ENCODE measurements around the gene CRYBB1.

The CRYBB1 gene

DNA sequence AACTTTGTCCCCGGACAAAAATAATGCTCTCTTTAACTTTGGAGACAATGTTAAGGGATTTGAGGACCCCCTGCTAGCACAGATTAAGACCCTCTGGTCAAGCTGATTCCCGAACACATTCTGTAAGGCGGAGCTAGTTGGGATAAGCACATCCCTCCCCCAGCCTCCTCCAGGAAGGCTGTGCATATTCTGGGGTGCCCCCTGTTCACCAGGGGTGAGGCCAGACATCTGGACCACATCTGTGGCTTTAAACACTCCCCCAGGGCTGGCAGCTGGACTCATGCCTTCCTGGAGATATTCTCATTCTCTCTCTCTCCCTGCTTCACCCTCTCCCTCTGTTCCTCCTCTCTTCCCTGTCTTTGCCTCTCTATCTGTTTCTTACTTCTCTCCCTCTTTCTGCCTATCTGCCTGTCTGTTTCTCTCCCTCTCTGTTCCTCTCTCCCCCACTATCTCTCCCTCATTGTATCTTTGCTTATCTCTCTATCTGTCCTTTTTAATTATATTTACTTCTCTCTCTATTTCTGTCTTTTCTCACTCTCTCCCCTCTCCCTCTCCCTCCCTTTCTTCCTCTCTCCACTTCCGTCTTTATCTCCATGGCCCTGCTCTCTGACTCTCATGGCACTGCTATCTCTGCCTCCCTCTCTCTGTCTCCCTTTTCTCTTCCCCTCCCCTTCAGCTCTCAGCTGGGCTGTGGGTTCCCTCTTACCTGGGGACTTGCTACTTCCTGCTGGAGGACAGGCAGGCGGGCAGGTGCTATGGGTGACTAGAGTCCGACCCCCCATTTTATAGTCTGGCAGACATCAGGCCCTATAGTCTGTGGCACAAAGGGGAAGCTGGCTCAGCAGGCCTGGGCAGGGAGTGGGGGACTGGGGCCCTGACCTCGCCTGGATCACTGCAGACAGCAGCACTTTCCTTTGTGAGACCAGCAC, at the start of gene CRYBB1:
Gene CRYBB1, minus strand, starts transcription at position 757 of the 929 bp plus-strand sequence. CDS start 1,708 bp downstream, outside the sequence.
- no peak for DNase-seq (ENCODE audit: low read depth, low spot score)

DNA sequence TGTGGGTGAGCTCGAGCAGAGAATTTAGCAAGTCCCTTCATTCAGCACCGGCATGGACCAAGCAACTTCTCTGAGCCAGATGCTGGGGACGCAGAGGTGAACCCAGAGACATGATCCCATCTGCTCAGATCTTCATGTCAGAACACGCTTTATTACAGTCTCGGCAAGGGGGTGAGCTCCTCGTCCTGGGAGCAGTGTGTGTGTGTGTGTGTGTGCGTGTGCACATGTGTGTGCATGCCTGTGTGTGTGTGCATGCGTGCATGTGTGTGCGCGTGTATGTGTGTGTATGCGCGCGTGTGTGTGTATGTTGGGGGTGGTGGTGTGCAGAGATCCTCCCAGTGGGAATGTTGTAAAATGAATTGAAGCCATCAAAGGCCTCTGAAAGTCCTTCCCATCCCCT, 49.3 kb upstream of the CRYBB1 start:
- DNase-seq (ENCODE audit: low read depth, low spot score), result no peak

DNA sequence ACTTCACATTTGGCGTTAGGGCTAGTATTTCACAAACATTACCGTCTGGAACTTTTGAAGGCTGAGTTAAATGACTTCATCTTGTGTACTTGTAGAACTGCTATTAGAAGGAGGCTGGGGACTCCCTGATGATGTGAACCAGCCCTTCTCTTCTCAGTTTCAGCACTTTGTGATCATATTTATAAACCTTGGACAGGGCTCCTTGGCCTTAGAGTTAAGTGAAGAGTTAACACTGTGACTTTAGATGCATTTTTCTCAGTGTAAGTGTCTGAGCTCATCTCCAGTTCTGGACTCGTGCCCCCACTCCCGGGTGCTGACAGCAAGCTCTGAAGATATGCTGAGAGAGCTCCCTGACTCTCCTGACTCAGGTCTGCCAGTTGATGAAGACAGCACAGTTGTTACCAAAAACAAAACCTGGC, 48.0 kb upstream of the CRYBB1 start:
- DNase-seq (ENCODE audit: low read depth, low spot score), result no peak

DNA sequence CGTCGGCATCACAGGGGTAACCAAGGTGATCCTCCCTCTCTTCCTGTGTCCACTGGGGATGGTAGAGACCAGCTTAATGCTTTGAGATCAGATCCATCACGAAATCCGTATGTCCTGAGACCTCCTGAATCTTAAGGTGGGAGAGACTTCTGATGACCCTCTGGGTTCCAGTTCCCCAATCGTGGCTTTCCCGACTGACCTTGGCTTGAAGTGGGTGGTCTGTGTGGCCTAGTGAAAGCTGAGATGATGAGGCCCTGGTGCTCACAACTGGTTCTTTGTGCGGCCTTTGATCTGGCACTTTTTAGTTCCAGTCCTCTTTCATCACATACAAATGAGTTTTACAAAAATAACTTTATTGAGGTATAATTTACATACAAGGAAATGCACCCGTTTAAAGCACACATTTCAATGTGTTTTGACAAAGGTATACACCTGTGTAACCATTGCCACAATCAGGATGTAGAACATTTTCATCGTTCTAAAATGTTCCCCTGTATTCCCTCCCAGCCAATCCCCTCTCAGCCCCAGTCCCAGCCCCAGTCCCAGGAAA, 45.6 kb upstream of the CRYBB1 start:
- DNase-seq (ENCODE audit: low read depth, low spot score), result no peak

DNA sequence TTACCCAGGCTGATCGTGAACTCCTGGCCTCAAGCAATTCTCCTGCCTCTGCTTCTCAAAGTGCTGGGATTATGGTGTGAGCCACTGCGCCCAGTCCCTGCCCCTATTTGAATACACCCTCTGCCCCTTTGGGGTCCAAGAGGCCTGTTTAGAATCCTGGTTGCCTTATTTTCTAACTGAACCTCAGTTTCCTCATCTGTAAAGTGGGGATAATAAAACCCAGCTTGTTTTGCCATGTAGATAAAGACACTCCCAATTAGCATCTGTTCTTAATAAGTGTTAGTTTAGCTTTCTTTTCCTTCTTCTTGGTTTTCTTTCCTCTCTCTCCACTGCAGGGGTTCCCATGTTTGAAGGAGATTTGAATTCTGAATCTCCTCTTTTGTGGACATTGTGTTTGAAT, 44.3 kb upstream of the CRYBB1 start:
- DNase-seq (ENCODE audit: low read depth, low spot score), result no peak

DNA sequence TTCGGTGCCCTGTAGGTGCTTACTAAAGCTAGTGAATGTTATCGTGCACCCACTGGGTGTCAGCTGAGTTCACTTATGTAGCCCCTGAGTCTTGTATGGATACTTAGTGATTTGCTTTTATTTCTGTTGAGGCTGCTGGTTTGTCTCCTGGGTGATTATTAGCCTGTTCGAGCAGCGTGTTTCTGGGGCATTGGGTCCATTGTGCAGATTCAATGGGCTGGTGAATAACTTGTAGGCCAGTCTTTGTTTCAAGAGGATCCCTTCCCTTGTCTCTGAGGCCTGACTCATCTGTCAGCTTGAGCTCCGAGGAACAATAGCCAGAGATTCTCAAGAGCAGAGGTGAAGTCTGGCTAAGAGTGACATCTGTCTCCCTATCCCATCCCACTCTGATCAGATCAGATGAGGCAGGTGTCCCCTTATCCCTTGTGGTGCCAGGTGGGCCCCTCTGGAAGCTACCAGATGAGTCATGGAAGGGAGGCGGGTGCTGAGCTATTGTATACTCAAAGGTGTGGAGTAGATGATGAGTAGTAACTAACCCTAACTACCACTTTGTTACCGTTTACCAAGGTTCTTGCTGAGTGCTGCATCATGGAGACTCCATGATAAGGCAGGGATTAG, 43.2 kb upstream of the CRYBB1 start:
- DNase-seq (ENCODE audit: low read depth, low spot score), result no peak

DNA sequence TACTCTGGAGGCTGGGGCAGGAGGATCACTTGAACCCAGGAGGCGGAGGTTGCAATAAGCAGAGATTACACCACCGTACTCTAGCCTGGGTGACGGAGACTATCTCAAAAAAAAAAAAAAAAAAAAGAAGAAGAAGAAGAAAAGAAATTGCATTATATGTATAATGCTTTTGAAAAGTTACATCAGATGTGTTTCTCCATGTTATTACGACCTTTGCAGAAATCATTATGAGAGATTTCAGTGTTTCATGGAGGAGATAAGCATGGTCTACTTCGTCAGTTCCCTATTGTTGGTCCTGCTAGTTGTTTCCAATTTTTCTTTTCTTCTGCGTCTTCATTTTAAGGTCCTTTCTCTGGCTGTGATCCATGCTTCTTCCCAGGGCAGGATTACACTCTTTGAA, 42.5 kb upstream of the CRYBB1 start:
- DNase-seq (ENCODE audit: low read depth, low spot score), result no peak

DNA sequence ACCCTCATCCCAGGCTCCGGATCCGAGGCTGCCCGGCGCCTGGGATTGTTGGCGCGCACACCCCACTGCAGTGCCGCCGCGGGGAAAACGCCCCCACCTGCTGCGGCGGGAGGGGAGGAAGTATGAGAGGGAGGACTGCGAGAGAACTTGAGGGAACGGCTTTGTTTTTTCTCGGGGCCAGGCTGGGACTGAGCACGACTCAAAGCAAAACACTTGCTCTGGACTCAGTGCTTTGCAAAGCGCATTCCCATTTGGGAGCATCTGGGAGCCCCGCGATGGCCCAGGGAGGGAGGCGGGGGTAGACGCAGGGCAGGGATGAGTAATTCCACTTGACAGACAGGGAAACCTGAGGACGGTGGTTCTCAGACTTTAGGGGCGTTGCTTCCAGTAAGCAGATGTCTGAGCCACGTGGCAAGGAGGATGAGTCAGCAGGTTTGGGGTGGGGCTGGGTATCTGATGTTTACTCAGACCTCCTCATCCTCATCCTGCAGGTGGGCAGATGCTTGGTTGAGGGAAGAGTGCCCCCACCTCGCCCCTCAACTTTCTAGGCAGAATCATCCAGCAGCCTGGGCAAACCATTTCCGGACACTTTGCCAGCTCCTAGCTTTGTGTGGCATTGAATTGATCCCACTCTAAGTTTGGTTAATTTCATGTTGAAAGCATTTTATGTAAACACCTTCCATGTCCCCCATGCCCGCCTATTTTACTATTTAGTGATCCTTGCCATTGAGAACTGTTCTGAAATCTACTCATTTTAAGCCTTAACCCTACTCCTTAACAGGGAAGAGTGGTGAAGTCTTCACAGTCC, 41.0 kb upstream of the CRYBB1 start:
- DNase-seq (ENCODE audit: low read depth, low spot score), result no peak

DNA sequence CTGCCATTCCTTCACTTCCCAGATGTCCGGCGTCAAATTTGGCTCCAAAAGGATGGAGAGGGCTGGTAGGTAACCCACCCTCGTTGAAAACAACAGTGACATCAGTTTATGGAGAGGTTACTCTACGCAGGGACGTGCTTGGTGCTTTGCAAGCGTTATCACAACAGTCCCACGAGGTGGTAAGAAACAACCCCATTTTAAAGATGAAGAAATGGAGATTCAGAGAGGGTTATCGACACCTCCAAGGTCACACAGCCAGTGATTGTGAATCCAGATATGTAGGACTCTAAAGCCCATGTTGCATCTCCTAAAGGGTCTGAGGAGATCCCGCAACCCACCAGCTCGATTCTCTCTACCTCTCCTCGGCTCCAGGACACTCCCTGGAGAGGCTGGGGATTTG, 40.3 kb upstream of the CRYBB1 start:
- no peak for DNase-seq (ENCODE audit: low read depth, low spot score)

DNA sequence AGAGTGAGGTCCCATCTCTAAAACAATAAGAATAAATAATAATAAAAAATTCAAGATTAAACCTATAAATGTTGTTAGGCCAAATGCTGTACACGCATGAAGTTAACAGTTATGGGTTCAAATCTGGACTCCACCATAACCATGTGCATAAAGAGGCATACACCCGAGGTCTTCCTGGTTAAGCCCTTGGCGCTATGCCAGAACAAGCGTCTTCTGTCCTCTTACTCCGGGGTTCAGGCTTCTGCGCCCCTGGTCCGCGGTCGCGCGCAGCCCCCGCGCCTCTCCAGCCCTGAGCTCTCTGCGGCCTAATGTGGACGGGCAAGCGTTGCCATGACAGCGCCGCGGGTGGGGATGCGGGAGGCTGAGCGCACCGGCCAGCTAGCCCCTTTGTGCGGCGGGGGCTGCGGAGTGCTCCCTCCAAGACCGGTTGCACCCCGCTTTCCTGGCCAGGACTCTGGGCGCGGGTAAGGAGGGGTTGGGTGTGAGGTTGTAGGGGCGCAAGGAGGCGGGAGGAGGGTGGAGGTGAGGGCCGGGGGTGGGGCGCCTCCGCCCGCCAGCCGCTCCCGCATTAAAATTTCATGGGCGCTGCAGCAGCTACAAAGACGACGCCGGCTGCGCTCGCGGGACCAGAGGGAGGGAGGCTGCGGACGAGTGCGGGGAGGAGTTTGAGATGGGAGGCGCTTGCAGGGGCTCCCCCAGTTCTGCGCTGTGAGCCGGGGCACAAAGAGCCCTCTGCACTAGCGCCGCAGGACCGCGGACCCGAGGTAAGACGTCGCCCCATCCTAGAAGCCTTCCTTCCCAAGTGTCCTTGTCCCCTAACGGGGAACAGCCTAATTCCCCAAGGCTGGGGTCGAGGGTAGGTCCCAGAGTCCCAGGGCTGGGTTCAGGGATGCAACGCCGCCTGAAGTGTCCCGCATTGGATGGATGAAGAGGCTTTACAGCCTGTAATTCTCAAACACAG, 39.3 kb upstream of the CRYBB1 start, which contains the start of gene MIAT:
Gene MIAT, plus strand, starts transcription at position 698 of the 961 bp plus-strand sequence.
- DNase-seq (ENCODE audit: low read depth, low spot score), result no peak

DNA sequence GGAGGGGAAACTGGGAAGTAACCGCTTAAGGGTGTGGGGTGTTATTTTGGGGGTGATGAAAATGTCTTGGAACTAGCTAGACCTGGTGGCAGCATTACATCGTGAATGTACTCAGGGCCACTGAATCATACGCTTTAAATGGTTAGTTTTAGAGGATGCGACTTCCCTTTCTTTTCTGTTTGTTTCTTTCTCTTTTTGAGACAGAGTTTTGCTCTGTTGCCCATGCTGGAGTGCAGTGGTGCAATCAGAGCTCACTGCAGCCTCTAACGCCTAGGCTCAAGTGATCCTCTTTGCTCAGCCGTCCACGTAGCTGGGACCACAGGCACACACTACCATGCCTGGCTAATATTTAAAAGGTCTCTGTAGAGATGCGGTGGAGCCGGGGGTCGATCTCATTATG, 34.0 kb upstream of the CRYBB1 start:
- no peak for DNase-seq (ENCODE audit: low read depth, low spot score)

DNA sequence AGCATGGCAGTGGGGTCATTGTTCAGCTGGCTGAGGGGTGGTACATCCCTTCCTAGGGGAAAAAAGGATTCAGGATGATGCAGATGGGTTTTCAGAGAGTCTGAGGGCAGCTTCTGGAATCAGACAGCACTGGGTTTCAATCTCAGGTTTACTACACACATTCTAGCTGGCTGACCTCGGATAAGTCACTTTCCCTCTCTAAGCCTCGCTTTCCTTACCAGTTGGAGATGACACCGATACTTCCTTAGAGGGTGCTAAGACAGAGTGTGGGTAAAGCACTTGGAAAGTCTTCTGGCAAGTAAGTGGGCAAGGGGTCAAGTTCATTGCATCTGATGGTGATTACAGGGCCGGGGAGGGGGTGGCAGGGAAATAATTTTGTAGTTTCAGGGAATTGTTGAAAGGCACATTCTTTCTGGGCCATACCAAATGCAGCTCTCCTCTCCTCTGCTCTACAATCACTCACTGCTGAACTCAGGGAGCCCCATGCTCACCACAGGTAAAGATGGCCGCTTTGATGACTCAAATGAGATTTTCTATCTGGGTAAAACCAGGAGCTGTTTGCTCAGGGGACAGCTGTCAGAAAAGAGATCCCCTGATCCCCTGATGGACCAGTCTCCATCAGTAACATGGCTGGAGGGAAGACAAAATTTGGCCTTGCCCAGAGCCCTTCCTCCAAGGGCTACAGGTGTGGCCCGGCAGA, 33.0 kb upstream of the CRYBB1 start:
- no peak for DNase-seq (ENCODE audit: low read depth, low spot score)

DNA sequence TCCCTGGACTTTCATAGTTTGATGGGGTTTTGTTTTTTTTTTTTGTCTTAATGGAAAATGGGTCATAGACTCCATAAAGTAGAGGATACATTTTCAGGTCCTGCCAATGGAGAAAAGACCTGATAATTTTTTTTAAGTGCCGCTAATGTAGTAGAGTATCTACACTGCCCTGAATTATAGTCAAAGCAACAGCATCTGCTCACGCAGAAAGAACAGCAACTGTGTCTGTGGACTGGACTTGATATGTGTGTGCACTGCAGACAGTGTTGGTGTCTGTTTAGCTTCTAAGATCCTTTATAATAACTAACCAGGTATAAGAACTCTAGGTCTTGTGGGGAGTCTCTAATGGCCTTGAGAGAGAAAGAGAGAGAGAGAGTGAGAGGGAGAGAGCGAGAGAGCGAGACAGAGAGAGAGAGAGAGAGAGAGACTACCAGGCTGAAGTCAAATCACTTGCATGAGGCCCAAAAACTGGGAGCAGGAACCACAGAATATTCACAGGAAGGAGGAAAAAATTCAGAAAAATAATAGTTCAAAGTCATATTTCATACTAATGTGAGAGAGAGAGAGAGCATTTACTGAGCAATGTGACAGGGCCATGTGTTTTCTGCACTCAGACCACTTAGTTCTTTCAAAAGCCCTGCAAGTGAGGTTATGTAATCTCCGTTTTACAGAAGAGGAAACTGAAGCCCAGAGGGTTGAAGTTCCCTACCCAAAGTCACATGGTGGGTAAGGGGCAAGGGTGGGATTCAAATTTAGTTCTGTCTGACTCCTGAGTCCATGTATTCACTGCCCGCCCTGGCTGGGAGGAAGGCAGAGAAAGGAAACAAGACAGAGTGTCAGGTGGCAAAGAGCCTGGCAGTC, 30.9 kb upstream of the CRYBB1 start:
- no peak for DNase-seq (ENCODE audit: low read depth, low spot score)

DNA sequence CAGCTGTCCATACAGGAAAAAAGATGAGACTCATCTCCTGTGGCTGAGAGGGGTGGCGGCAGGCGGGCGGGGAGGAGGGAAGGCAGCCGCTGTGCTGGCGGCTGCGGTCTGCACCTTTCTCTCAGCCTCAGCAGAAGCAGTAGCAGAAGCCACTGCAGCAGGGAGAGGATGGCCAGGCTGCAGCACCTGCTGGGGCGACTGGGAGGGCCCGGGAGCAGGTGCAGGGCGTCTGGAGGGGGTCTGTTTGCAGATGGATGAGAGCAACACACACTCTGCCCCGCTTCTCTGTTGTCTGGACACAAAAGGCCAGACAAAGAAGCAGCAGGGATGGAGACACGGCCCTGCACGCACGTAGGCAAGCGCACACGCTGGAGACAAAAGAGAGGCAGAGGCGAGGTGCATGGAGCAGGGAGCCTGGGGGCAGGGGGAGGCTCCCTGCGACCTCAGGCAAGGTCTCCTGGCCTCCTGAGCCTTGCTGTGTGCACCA, 30.2 kb upstream of the CRYBB1 start:
- DNase-seq (ENCODE audit: low read depth, low spot score), result no peak

DNA sequence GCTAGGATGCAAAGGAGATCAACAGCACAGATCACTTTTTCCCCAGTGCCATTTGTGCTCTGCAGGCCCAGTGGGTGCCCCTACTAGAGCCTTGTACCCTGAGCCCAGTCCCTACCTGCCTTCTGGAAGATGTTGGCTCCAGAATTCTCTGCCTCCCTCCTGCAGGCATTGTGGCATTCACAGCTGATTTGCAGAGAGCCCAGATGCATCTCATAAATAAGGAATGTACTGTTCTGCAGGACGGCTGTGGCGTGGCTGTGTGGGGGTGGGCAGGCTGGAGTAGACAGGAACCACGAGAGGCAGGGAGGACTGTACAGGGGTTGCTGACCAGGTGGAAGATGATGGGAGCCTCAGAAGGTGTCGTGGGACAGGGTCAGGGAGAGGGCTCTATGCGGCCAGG, 28.3 kb upstream of the CRYBB1 start:
- no peak for DNase-seq (ENCODE audit: low read depth, low spot score)

DNA sequence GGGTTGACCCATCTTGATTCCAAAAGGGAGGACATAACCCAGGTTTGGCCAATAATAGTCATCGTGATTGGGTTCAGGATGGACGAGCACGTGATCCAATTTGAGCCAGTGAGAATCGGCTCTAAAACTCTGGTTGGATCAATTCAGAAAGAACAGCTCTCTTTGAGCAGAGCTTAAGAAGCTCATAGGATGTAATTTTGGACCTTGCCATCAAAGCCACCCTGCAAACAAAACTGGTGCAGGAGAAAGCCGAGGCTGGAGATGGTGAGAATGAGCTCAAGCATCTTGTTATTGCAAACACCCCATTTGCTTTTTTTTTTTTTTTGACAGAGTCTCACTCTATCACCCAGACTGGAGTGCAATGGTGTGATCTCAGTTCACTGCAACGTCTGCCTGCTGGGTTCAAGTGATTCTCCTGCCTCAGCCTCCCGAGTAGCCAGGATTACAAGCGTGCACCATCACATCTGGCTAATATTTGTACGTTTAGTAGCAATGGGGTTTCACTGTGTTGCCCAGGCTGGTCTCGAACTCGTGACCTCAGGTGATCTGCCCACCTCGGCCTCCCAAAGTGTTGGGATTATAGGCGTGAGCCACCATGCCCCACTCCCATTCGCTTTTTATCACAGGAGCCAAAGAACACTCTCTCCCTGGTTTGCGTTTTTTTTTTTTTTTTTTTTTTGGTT, 25.7 kb upstream of the CRYBB1 start:
- DNase-seq (ENCODE audit: low read depth, low spot score), result no peak

DNA sequence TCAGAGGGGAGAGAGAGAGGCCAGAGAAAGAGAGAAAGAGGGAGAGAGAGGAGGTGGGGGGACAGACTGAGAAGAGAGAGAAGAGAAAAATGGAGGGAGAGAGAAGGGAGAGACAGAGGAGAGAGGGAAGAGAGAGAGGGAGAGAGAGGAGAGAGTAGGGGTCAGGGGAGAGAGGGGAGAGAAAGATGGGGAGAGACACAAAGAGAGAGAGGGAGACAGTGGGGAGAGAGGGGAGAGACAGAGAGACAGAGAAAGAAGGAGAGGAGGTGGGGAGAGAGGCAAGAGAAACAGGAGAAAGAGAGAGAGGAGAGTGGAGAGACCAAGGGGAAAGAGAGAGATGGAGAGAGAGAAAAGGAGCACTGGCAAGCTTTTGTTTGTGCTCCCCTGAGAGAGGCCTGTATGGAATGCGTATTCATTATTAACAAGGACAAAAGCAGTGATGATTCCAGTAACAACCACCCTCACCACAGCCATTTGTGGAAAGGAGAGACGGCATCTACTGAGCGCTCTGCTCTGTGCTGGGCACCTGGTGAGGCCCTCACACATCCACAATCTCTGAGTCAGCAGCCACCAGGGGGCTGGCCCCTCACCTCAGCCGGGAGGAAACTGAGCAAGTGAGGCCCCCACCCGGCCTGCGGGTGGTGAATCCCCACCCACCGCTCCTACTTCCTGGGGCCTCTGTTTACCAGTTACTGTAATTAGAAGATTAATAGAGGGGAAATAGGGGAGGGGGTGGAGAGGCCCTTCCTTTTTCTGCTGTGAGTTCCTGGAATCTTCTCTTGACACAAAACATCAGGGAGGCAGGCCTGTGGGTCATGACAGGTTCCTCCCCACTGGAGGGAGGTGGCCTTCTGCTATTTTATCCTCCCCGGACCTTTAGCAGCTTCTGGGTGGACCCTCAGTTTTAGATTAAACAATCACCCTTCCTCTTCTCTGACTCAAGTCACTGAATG, 24.9 kb upstream of the CRYBB1 start:
- no peak for DNase-seq (ENCODE audit: low read depth, low spot score)

Data from iPS DF 19.7 (cell line).